ENCODE measurements around the gene CPD. TPM values are rescaled to one million over a fixed set of nuclear protein-coding genes. Genes with fewer than 3 reads are reported as not detected.

Gene CPD
- total and polyA plus RNA-seq, 4 donors: 4.1 to 58.5 (median 27.6) TPM

DNA sequence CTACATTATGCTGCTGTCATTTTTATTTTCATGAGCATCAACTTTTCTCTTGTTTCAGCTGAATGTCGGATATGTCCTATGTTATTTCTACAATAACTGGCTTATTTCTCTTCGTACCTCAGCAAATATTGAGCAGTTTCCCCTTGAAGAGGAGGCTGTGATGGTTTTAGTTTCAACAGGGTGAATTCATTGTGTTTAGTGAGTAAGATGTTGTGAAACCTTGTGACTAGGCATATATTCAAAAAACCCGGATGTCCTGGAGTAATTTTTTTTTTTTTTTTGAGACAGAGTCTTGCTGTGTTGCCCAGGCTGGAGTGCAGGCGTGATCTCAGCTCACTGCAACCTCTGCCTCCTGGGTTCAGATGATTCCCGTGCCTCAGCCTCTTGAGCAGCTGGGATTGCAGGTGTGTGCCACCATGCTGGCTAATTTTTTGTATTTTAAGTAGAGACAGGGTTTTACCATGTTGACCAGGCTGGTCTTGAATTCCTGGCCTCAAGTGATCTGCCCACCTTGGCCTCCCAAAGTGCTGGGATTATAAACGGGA is 11.1 kb downstream of the CPD start:
- no peaks in the 10 kb centered on the region for H3K27me3 ChIP-seq (ENCODE audit: control insufficient read depth in 1 of 2, insufficient read depth in 2 of 2, low read length in 1 of 2)
- no peak overlapping the region for H3K4me3 ChIP-seq (ENCODE audit: low read length in 2 of 2)
- no peak overlapping the region for H3K27ac ChIP-seq (ENCODE audit: low read depth in 1 of 2, low read length in 2 of 2)
- 86 to 87% methylated on average over 6 of the region's 6 CpGs for WGBS, 2 donors
- ATAC-seq (ENCODE audit: low FRiP score): no peak
- H3K4me1 ChIP-seq (ENCODE audit: control insufficient read depth in 1 of 2, insufficient read depth in 2 of 2, low read length in 2 of 2): no peaks in the 10 kb centered on the region
- intact Hi-C loops (cut with DNase I): no loop called here
- H3K36me3 ChIP-seq (ENCODE audit: control insufficient read depth in 1 of 2, insufficient read depth in 2 of 2, low read length in 1 of 2): no peaks in the 10 kb centered on the region
- no peak for DNase-seq
- no peaks in the 10 kb centered on the region for H3K9me3 ChIP-seq (ENCODE audit: control insufficient read depth, low read length)

DNA sequence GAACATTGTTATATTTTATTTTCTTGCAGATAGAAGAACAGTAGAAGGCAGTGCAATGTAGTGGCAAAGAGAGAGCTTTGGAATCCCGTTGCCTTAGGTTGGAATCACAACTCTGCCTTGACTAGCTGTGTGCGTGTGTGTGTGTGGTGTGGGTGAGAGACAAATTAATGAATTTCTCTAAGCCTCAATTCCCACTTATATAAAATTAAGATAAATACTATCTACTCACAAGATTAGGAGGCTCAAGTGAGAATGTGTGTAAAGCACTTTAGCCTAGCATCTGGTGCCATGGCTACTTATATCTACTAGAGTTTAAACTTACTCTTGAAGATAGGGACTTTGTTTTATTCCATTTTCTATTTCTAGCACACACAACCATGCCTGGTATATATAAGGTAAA is 12.8 kb downstream of the CPD start:
- H3K27ac ChIP-seq (ENCODE audit: low read depth in 1 of 2, low read length in 2 of 2): no peak overlapping the region
- intact Hi-C loops (cut with DNase I): no loop called here
- no peaks in the 10 kb centered on the region for H3K9me3 ChIP-seq (ENCODE audit: control insufficient read depth, low read length)
- ATAC-seq (ENCODE audit: low FRiP score): no peak
- H3K27me3 ChIP-seq (ENCODE audit: control insufficient read depth in 1 of 2, insufficient read depth in 2 of 2, low read length in 1 of 2): no peaks in the 10 kb centered on the region
- H3K4me3 ChIP-seq (ENCODE audit: low read length in 2 of 2): no peak overlapping the region
- no peaks in the 10 kb centered on the region for H3K4me1 ChIP-seq (ENCODE audit: control insufficient read depth in 1 of 2, insufficient read depth in 2 of 2, low read length in 2 of 2)
- H3K36me3 ChIP-seq (ENCODE audit: control insufficient read depth in 1 of 2, insufficient read depth in 2 of 2, low read length in 1 of 2): no peaks in the 10 kb centered on the region
- DNase-seq: no peak
- 94 to 100% methylated on average over 2 of the region's 2 CpGs for WGBS, 2 donors

DNA sequence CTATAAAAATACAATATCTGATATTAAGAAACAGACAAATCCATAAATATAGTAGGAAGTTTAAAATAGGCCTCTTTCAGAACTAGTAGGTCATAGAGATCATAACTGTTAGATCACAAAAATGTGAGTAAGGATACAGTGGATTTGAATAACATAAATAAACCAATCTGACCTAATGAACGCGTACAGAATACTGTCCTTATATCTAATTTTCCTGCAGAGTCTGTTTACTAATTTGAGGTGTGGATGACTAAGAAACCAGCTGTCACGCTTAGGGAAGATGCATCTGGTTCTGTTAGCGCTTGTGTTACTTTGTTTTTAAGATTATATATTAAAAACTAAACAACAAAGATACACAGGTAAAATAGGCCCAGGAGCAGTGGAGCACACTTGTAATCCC is 14.8 kb downstream of the CPD start:
- no peaks in the 10 kb centered on the region for H3K27me3 ChIP-seq (ENCODE audit: control insufficient read depth in 1 of 2, insufficient read depth in 2 of 2, low read length in 1 of 2)
- DNase-seq: no peak
- intact Hi-C loops (cut with DNase I): no loop called here
- 96% methylated on average over 4 of the region's 4 CpGs for whole genome bisulfite sequencing, 2 donors
- no peaks in the 10 kb centered on the region for H3K4me1 ChIP-seq (ENCODE audit: control insufficient read depth in 1 of 2, insufficient read depth in 2 of 2, low read length in 2 of 2)
- ATAC-seq (ENCODE audit: low FRiP score): no peak
- H3K9me3 ChIP-seq (ENCODE audit: control insufficient read depth, low read length): no peaks in the 10 kb centered on the region
- no peaks in the 10 kb centered on the region for H3K36me3 ChIP-seq (ENCODE audit: control insufficient read depth in 1 of 2, insufficient read depth in 2 of 2, low read length in 1 of 2)
- H3K27ac ChIP-seq (ENCODE audit: low read depth in 1 of 2, low read length in 2 of 2): no peak overlapping the region
- H3K4me3 ChIP-seq (ENCODE audit: low read length in 2 of 2): no peak overlapping the region

DNA sequence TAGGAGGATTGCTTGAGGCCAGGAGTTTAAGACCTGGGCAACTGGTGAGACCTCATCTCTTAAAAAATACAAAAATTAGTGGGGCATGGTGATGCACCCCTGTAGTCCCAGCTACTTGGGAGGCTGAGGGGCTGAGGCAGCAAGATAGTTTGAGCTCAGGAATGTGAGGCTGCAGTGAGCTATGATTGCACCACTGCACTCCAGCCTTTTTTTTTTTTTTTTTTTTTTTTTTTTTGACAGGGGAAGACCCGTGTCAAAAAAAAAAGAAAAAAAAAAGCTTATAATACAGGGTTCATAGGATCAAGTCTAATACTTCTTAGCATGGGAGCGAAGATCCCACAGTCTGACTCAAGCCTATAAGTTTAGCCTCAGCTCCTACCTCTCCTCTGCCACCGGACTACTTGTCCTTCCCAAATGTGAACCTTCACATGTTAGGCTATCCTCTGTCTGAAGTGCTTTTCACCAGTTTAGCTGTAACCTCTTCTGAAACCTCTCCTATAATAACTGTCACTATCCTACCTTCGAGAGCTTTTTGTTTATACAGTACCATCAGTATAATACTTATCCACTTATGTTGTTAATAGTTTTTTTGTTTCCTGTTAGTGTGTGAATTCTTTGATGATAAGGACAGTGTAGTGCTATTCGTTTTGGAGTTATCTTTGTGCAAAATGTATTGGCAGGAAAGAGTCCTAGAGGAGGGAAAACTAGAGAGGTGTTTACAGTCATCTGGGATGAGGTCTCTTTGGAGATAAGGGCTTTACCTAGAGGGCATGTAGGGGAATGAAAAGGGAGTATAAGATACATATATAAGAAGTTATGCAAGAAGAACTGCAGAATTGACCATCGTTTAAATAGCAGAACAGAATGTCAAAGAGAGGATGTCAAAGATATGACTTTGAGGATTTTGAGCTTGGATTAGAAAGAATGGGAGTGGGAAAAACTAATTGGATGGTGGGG is 15.5 kb downstream of the CPD start:
- ATAC-seq (ENCODE audit: low FRiP score): no peak
- no peaks in the 10 kb centered on the region for H3K9me3 ChIP-seq (ENCODE audit: control insufficient read depth, low read length)
- intact Hi-C loops (cut with DNase I): no loop called here

DNA sequence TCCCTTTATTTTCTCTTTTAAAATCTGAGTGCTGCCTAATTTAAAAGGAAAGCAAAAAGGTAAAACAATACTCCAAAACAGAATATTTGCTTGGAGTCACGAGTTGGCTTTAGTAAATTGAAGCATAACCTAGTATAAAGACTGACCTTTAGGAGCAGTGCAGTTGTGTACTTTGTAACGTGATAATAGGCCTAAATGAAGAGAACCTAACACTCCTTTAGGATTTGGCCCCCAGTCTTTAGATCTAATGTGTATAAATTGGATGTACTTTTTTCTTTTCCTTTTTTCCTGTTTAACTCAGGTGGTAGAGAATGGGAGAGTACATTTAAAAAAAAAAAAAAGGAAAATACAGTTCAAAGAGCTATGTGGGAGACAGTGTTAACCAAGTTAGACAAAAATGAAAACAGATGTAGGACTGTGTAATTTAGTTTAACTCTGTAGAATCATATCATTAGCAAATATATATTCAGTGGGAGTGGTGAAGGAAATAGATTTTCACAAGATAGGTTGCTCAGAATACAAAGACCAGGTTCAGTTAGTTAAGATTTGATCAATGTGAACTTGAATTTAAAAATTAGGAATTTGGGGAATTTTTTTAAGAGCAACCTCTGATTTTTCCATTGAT is 16.8 kb downstream of the CPD start:
- ATAC-seq (ENCODE audit: low FRiP score) (no peak), DNase-seq (no peak)
- H3K4me3 ChIP-seq (ENCODE audit: low read length in 2 of 2): no peak overlapping the region
- no peaks in the 10 kb centered on the region for H3K4me1 ChIP-seq (ENCODE audit: control insufficient read depth in 1 of 2, insufficient read depth in 2 of 2, low read length in 2 of 2)
- H3K27me3 ChIP-seq (ENCODE audit: control insufficient read depth in 1 of 2, insufficient read depth in 2 of 2, low read length in 1 of 2): no peaks in the 10 kb centered on the region
- H3K36me3 ChIP-seq (ENCODE audit: control insufficient read depth in 1 of 2, insufficient read depth in 2 of 2, low read length in 1 of 2): no peaks in the 10 kb centered on the region
- no peaks in the 10 kb centered on the region for H3K9me3 ChIP-seq (ENCODE audit: control insufficient read depth, low read length)
- no peak overlapping the region for H3K27ac ChIP-seq (ENCODE audit: low read depth in 1 of 2, low read length in 2 of 2)
- intact Hi-C loops (cut with DNase I): no loop called here
- WGBS, 2 donors: 73 to 76% methylated on average over 2 of the region's 2 CpGs

More for the DNA sequence above, 15.5 kb downstream of the CPD start:
- Histone ChIP-seq H3K4me1 (ENCODE audit: control insufficient read depth in 1 of 2, insufficient read depth in 2 of 2, low read length in 2 of 2) (no peaks in the 10 kb centered on the region), H3K27me3 (ENCODE audit: control insufficient read depth in 1 of 2, insufficient read depth in 2 of 2, low read length in 1 of 2) (no peaks in the 10 kb centered on the region), H3K27ac (ENCODE audit: low read depth in 1 of 2, low read length in 2 of 2) (no peak overlapping the region), H3K4me3 (ENCODE audit: low read length in 2 of 2) (no peak overlapping the region), H3K36me3 (ENCODE audit: control insufficient read depth in 1 of 2, insufficient read depth in 2 of 2, low read length in 1 of 2) (no peaks in the 10 kb centered on the region)
- WGBS, 2 donors: 77 to 78% methylated on average over 5 to 6 of the region's 6 CpGs
- DNase-seq: no peak

DNA sequence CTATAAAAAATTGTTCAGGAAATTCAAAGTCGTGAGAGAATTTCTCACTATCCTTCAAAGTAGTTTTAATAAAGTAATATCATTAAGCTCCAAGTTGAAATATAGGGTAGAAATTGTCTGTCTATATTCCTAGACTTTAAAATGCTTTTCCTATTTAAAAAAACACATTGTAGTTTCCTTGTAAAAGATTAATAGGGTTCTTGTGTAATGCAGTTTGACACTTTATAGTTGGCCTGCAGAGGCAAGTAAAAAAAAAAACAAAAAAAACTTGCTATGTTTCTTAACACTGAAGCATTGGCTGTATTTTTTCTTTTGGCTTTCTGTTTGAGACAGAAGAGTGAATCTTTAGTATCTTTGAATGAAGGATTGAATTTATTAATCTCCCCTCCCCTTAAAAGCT is 17.4 kb downstream of the CPD start:
- DNase-seq (no peak), ATAC-seq (ENCODE audit: low FRiP score) (no peak)
- Histone ChIP-seq H3K4me1 (ENCODE audit: control insufficient read depth in 1 of 2, insufficient read depth in 2 of 2, low read length in 2 of 2) (no peaks in the 10 kb centered on the region), H3K4me3 (ENCODE audit: low read length in 2 of 2) (no peak overlapping the region), H3K27ac (ENCODE audit: low read depth in 1 of 2, low read length in 2 of 2) (no peak overlapping the region), H3K9me3 (ENCODE audit: control insufficient read depth, low read length) (no peaks in the 10 kb centered on the region), H3K27me3 (ENCODE audit: control insufficient read depth in 1 of 2, insufficient read depth in 2 of 2, low read length in 1 of 2) (no peaks in the 10 kb centered on the region), H3K36me3 (ENCODE audit: control insufficient read depth in 1 of 2, insufficient read depth in 2 of 2, low read length in 1 of 2) (no peaks in the 10 kb centered on the region)
- WGBS, 2 donors: 88 to 94% methylated on average over 1 of the region's 1 CpG
- intact Hi-C loops (cut with DNase I): no loop called here

DNA sequence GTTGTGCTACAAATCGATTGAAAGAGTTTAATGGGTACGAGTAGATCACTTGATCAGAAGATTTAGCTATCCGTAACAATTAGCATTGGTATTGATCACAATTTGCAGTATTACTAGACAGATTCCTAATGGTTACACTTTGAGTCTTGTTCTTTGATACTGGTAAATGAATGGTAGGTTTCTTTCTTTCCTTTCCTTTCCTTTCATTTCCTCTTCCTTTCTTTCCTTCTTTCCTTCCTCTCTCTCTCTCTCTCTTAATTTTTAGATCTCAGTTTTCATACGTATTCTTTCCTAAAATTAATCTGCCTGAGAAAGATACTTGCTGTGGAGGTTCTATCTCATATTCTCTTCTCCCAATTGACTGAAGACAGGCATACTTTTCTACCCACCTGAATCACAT is 17.9 kb downstream of the CPD start:
- 85 to 91% methylated on average over 4 of the region's 4 CpGs for WGBS, 2 donors
- H3K27ac ChIP-seq (ENCODE audit: low read depth in 1 of 2, low read length in 2 of 2): no peak overlapping the region
- no peaks in the 10 kb centered on the region for H3K9me3 ChIP-seq (ENCODE audit: control insufficient read depth, low read length)
- no peaks in the 10 kb centered on the region for H3K4me1 ChIP-seq (ENCODE audit: control insufficient read depth in 1 of 2, insufficient read depth in 2 of 2, low read length in 2 of 2)
- DNase-seq (no peak), ATAC-seq (ENCODE audit: low FRiP score) (no peak)
- H3K27me3 ChIP-seq (ENCODE audit: control insufficient read depth in 1 of 2, insufficient read depth in 2 of 2, low read length in 1 of 2): no peaks in the 10 kb centered on the region
- no peaks in the 10 kb centered on the region for H3K36me3 ChIP-seq (ENCODE audit: control insufficient read depth in 1 of 2, insufficient read depth in 2 of 2, low read length in 1 of 2)
- intact Hi-C loops (cut with DNase I): no loop called here
- H3K4me3 ChIP-seq (ENCODE audit: low read length in 2 of 2): no peak overlapping the region

DNA sequence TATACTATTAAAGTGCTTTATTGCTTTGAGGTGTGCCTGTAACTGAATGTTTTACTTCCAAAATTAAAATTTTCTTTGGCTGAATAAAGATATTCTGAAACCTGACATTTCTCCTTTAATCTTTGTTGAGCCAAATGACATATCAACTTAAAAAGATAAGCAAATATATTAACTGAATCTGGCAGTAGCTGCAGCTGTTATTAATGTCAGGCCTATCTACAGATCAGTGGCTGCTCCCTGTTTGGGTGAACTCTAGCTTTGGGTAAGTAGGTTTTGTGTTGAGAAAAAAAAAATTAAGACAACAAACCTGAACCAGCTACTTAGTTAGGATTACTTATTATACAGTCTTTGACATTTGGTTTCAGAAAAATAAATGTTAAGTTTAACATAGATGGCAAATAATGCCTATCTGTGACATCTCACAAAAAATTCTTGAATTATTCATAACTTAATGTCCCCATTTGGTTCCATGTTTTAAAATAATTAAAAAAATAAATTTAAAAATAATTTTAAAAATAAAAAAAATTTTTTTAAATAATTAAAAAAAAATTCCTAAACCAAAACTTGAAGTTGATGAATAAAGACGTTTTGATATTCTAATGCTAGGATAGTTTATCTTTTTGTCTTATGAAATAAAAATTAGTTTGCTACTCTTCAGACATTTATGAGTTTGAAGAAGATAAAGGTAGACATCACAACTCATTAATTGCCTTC is 19.8 kb downstream of the CPD start:
- no peaks in the 10 kb centered on the region for H3K4me1 ChIP-seq (ENCODE audit: control insufficient read depth in 1 of 2, insufficient read depth in 2 of 2, low read length in 2 of 2)
- ATAC-seq (ENCODE audit: low FRiP score): no peak
- H3K9me3 ChIP-seq (ENCODE audit: control insufficient read depth, low read length): no peaks in the 10 kb centered on the region
- DNase-seq: no peak
- intact Hi-C loops (cut with DNase I): no loop called here
- H3K4me3 ChIP-seq (ENCODE audit: low read length in 2 of 2): no peak overlapping the region
- 92 to 93% methylated on average over 1 of the region's 1 CpG for WGBS, 2 donors
- no peak overlapping the region for H3K27ac ChIP-seq (ENCODE audit: low read depth in 1 of 2, low read length in 2 of 2)
- H3K36me3 ChIP-seq (ENCODE audit: control insufficient read depth in 1 of 2, insufficient read depth in 2 of 2, low read length in 1 of 2): peaks cover 0 to 3% of the 10 kb centered on the region in 2 donors
- H3K27me3 ChIP-seq (ENCODE audit: control insufficient read depth in 1 of 2, insufficient read depth in 2 of 2, low read length in 1 of 2): no peaks in the 10 kb centered on the region

Measured in aorta (tissue), 5 donors.